DOHH2 (cell line): ENCODE data around the gene HCK.

ENCODE experiments used
- H3F3A ChIP-seq: fragments of 200-600 bp; sonication (generic), shearing (Covaris generic); 2 replicates; pipeline ENCODE4 v1.6.0; 2016; ENCODE audit warnings: antibody characterized with exemption, mild to moderate bottlenecking; ENCODE audit not compliant: control insufficient read depth, insufficient read depth
- H3K27ac ChIP-seq: fragments of 200-600 bp; sonication (generic); 2 replicates; pipeline ENCODE4 v1.5.1; 2014; ENCODE audit warnings: low read depth, mild to moderate bottlenecking, low read length, moderate library complexity
- H3K27me3 ChIP-seq: fragments of 200-600 bp; sonication (generic); 2 replicates; pipeline ENCODE4 v1.6.1; 2014; ENCODE audit warnings: mild to moderate bottlenecking, low read length, mixed read lengths; ENCODE audit not compliant: control insufficient read depth
- H3K36me3 ChIP-seq: fragments of 200-600 bp; sonication (generic); 2 replicates; pipeline ENCODE4 v1.6.1; 2014; ENCODE audit warnings: mild to moderate bottlenecking, low read length, moderate library complexity, mixed read lengths; ENCODE audit not compliant: control insufficient read depth
- H3K4me1 ChIP-seq: fragments of 200-600 bp; sonication (generic); 2 replicates; pipeline ENCODE4 v1.6.1; 2014; ENCODE audit warnings: mild to moderate bottlenecking, low read length, mixed read lengths; ENCODE audit not compliant: control insufficient read depth
- H3K4me2 ChIP-seq: fragments of 200-600 bp; sonication (generic); 2 replicates; pipeline ENCODE4 v1.6.0; 2014; ENCODE audit warnings: mild to moderate bottlenecking, low read length, moderate library complexity
- H3K4me3 ChIP-seq: fragments of 200-600 bp; sonication (generic); 2 replicates; pipeline ENCODE4 v1.5.1; 2014; ENCODE audit warnings: mild to moderate bottlenecking, low read length, mixed read lengths
- H3K79me2 ChIP-seq: fragments of 200-600 bp; sonication (generic); 2 replicates; pipeline ENCODE4 v1.6.1; 2014; ENCODE audit warnings: mild to moderate bottlenecking, low read length, mixed read lengths; ENCODE audit not compliant: control insufficient read depth
- H3K9me2 ChIP-seq: fragments of 200-600 bp; sonication (generic); replicated peaks from 2 replicates; pipeline ENCODE4 v1.6.1; 2014; ENCODE audit warnings: mild to moderate bottlenecking, low read length, mixed read lengths; ENCODE audit not compliant: control insufficient read depth
- H3K9me3 ChIP-seq: fragments of 200-600 bp; sonication (generic); 2 replicates; pipeline ENCODE4 v1.6.1; 2014; ENCODE audit warnings: antibody characterized with exemption, low read length, mixed read lengths; ENCODE audit not compliant: control insufficient read depth, insufficient read depth
- H4K20me1 ChIP-seq: fragments of 200-600 bp; sonication (generic); 2 replicates; pipeline ENCODE4 v1.6.0; 2014; ENCODE audit warnings: low read depth, mild to moderate bottlenecking, antibody characterized with exemption, low read length, moderate library complexity; ENCODE audit not compliant: control insufficient read depth, insufficient read depth
- CTCF ChIP-seq: fragments of 200-600 bp; sonication (generic); IDR thresholded peaks from one replicate; pipeline ENCODE4 v1.5.1; 2014; ENCODE audit warnings: antibody characterized with exemption, mild to moderate bottlenecking, low read depth, low read length; ENCODE audit not compliant: poor library complexity, severe bottlenecking
- EZH2phosphoT487 ChIP-seq: fragments of 200-600 bp; sonication (generic); IDR thresholded peaks from 2 replicates; pipeline ENCODE4 v1.6.1; 2017; ENCODE audit warnings: borderline replicate concordance, mild to moderate bottlenecking, antibody characterized with exemption, low read length, moderate library complexity, mixed read lengths

HCK gene

GRCh38 chr20:32091888-32092346, 39.9 kb downstream of the HCK start:
- Histone ChIP-seq H3K4me1 (peaks cover 52% of the 10 kb centered on the region), H3K9me2 (no peaks in the 10 kb centered on the region), H3K4me2 (no peak overlapping the region; the same call in 1 of the 2 replicates), H3K4me3 (no peak overlapping the region), H3K79me2 (no peaks in the 10 kb centered on the region), H3F3A (peaks cover 25% of the 10 kb centered on the region), H4K20me1 (no peaks in the 10 kb centered on the region), H3K27me3 (peaks cover 7% of the 10 kb centered on the region), H3K27ac (no peak overlapping the region), H3K36me3 (no peaks in the 10 kb centered on the region), H3K9me3 (no peaks in the 10 kb centered on the region)
- TF ChIP-seq EZH2phosphoT487 (no peak), CTCF (peak; percentile 93)

- H4K20me1 ChIP-seq, result no peaks in the 10 kb centered on the region
- H3K79me2 ChIP-seq, result no peaks in the 10 kb centered on the region
- H3K4me2 ChIP-seq, result no peak overlapping the region
- no peak overlapping the region for H3K27ac ChIP-seq
- no peak overlapping the region for H3K4me3 ChIP-seq
- H3K27me3 ChIP-seq, result peaks cover 12% of the 10 kb centered on the region
- no peaks in the 10 kb centered on the region for H3K9me3 ChIP-seq
- no peaks in the 10 kb centered on the region for H3K36me3 ChIP-seq
- H3F3A ChIP-seq, result no peaks in the 10 kb centered on the region
- no peaks in the 10 kb centered on the region for H3K4me1 ChIP-seq
- no peaks in the 10 kb centered on the region for H3K9me2 ChIP-seq
- no peak for TF ChIP-seq EZH2phosphoT487
- no peak for TF ChIP-seq CTCF
Measured at GRCh38 chr20:32098786-32099185, 46.7 kb downstream of the HCK start.

- H3K36me3 ChIP-seq, result peaks cover 23% of the 10 kb centered on the region
- peak overlapping the region; percentile 84; the same call in 1 of the 2 replicates for H3K27ac ChIP-seq
- H3K4me3 ChIP-seq, result peak overlapping the region; percentile 86
- H3K4me1 ChIP-seq, result peaks cover 15% of the 10 kb centered on the region
- H3K79me2 ChIP-seq, result peaks cover 45% of the 10 kb centered on the region
- H3K27me3 ChIP-seq, result no peaks in the 10 kb centered on the region
- H3K9me3 ChIP-seq, result no peaks in the 10 kb centered on the region
- H4K20me1 ChIP-seq, result peaks cover 16% of the 10 kb centered on the region
- no peaks in the 10 kb centered on the region for H3K9me2 ChIP-seq
- no peaks in the 10 kb centered on the region for H3F3A ChIP-seq
- peak overlapping the region; percentile 94; the same call in 1 of the 2 replicates for H3K4me2 ChIP-seq
- no peak for TF ChIP-seq CTCF
Measured at GRCh38 chr20:32108814-32109391, 56.9 kb downstream of the HCK start.
